GM19239 (cell line): ENCODE data around the gene UFSP2.

Experiments
- DNase-seq: peaks from one replicate; pipeline ENCODE4 v3.0.0; 2011; ENCODE audit warnings: low spot score; ENCODE audit not compliant: insufficient read length
- FAIRE-seq: peaks from 2 replicates; lab custom pipeline; 2011; peaks lifted over from hg19 to GRCh38; lab: Jason Lieb, UNC

UFSP2 gene

DNA sequence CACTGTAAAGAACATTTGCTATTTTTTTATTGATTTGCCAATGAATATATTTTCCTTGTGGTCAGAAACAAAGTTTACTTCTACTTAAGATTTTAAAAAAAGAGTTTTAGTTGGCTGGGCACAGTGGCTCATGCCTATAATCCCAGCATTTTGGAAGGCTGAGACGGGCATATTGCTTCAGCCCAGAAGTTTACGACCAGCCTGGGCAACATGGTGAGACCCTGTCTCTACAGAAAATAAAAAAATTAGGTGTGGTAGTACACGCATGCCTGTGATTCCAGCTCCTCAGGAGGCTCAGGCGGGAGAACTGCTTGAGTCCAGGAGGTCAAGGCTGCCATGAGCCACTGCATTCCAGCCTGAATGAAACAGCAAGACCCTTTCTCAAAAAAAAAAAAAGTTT, 66.8 kb downstream of the UFSP2 start:
- no peak for FAIRE-seq
- DNase-seq = no peak

DNA sequence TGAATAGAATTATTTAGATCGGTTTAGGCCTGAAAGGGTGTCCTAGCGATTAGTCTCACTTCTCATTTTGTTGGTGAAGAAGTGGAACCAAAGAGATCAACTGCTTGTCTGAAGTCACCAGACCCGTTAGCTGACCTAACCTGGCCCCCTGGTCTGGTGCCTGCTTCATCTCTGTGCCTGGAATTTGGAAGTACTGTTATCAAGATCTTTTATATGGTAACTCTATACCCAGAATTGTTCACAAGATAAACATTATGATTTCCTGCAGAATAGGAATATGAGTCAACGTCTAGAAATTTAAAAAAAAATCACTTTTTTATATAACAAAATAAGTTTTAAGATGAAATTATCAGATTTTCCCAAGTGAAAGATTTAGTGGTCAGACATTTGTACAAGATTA, 67.2 kb downstream of the UFSP2 start:
- no peak for FAIRE-seq
- DNase-seq = no peak

GRCh38 chr4:185357733-185358440, 67.9 kb downstream of the UFSP2 start:
- FAIRE-seq = no peak
- DNase-seq = no peak

DNA sequence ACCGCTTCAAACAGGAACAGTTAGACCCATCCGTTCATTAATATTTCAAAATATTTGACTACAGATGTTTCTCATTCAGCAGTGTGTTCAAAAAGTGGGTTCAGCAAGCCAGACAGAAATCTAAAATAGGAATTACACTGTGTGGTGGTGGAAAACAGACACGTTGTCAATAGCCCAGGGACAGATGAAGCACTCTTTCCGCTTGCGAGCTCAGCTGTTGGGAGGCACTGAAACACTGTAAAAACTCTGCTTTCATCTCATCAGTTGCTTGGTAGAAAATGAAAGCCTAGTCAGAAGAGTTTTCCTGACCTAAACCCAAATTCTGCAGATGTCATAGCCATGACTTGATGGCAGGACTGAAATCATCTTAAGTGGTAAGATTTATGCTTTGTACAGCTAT, 68.6 kb downstream of the UFSP2 start:
- FAIRE-seq (no peak), DNase-seq (no peak)

GRCh38 chr4:185352741-185353140, 73.0 kb downstream of the UFSP2 start:
- FAIRE-seq (no peak), DNase-seq (no peak)

GRCh38 chr4:185352202-185352601, 73.6 kb downstream of the UFSP2 start:
- DNase-seq (no peak), FAIRE-seq (no peak)

GRCh38 chr4:185351691-185352090, 74.1 kb downstream of the UFSP2 start:
- DNase-seq = no peak
- no peak for FAIRE-seq
